Activated T-cell treated with anti-CD3 and anti-CD28 coated beads, Interleukin-2, amount 50 U/mL, for 4 hours (primary cell): Measurements from ENCODE around the gene BECN2. TPM values are rescaled to one million over a fixed set of nuclear protein-coding genes. Genes with fewer than 3 reads are reported as not detected.
"Not testable (repeated sequence)": the region's sequence is repeated elsewhere in the genome, so short reads cannot be mapped to it uniquely, and the experiment has no call there.

ENCODE experiments used
- ATAC-seq, 2 donors: fragments of 200-7000 bp; cut with Tn5 transposase; one replicate each; pipeline ENCODE4 v1.10.0; 2021
- DNase-seq: peaks from one replicate; pipeline ENCODE4 v3.0.0-alpha.2; 2020
- H3K27me3 Mint-ChIP-seq: one replicate; pipeline ENCODE4 v1.8.0; 2021; ENCODE audit warnings: low read depth, mixed read lengths
- H3K36me3 Mint-ChIP-seq: one replicate; pipeline ENCODE4 v1.8.0; 2022; ENCODE audit warnings: mixed read lengths; ENCODE audit not compliant: insufficient read depth
- H3K4me1 Mint-ChIP-seq: one replicate; pipeline ENCODE4 v1.8.0; 2021; ENCODE audit warnings: low read depth, mixed read lengths
- H3K4me3 Mint-ChIP-seq: one replicate; pipeline ENCODE4 v1.8.0; 2021; ENCODE audit warnings: mild to moderate bottlenecking, moderate library complexity, mixed read lengths
- H3K9me3 Mint-ChIP-seq: one replicate; pipeline ENCODE4 v1.8.0; 2021; ENCODE audit warnings: mixed read lengths
- total RNA-seq, 3 donors: library from RNA; stranded (reverse); gene quantifications; one replicate each; pipeline ENCODE4 v1.2.1, GENCODE V29; 2021

The BECN2 gene
- total RNA-seq, 3 donors from 2014 or later, result not detected

- H3K36me3 Mint-ChIP-seq, result no peaks in the 10 kb centered on the region
- H3K9me3 Mint-ChIP-seq, result no peaks in the 10 kb centered on the region
- H3K4me3 Mint-ChIP-seq, result no peak overlapping the region
- DNase-seq (no peak), ATAC-seq (no peak)
- H3K4me1 Mint-ChIP-seq, result no peaks in the 10 kb centered on the region
- H3K27me3 Mint-ChIP-seq, result no peaks in the 10 kb centered on the region
Measured at GRCh38 chr1:241950390-241950789, 7.2 kb upstream of the BECN2 start.

- H3K4me1 Mint-ChIP-seq, result no peaks in the 10 kb centered on the region
- H3K36me3 Mint-ChIP-seq, result no peaks in the 10 kb centered on the region
- ATAC-seq (no peak), DNase-seq (no peak)
- peaks cover 3% of the 10 kb centered on the region for H3K27me3 Mint-ChIP-seq
- no peak overlapping the region for H3K4me3 Mint-ChIP-seq
- H3K9me3 Mint-ChIP-seq, result no peaks in the 10 kb centered on the region
Measured at GRCh38 chr1:241962153-241962552, 4.6 kb downstream of the BECN2 start.

GRCh38 chr1:241963722-241964121, 6.2 kb downstream of the BECN2 start:
- H3K4me1 Mint-ChIP-seq, result no peaks in the 10 kb centered on the region
- H3K36me3 Mint-ChIP-seq, result no peaks in the 10 kb centered on the region
- ATAC-seq (no peak), DNase-seq (no peak)
- H3K27me3 Mint-ChIP-seq, result peaks cover 3% of the 10 kb centered on the region
- no peaks in the 10 kb centered on the region for H3K9me3 Mint-ChIP-seq
- H3K4me3 Mint-ChIP-seq, result no peak overlapping the region

- Mint-ChIP-seq H3K9me3 (no peaks in the 10 kb centered on the region), H3K36me3 (no peaks in the 10 kb centered on the region), H3K27me3 (peaks cover 3% of the 10 kb centered on the region), H3K4me1 (no peaks in the 10 kb centered on the region), H3K4me3 (no peak overlapping the region)
- no peak for ATAC-seq
- DNase-seq, result no peak
Measured at GRCh38 chr1:241964550-241965282, 7.1 kb downstream of the BECN2 start.

GRCh38 chr1:241968611-241969010, 11.0 kb downstream of the BECN2 start:
- H3K36me3 Mint-ChIP-seq, result no peaks in the 10 kb centered on the region
- H3K4me1 Mint-ChIP-seq, result no peaks in the 10 kb centered on the region
- no peak overlapping the region for H3K4me3 Mint-ChIP-seq
- no peaks in the 10 kb centered on the region for H3K9me3 Mint-ChIP-seq
- DNase-seq (no peak), ATAC-seq (no peak)
- peaks cover 3% of the 10 kb centered on the region for H3K27me3 Mint-ChIP-seq

- Mint-ChIP-seq H3K4me1 (no peaks in the 10 kb centered on the region), H3K9me3 (no peaks in the 10 kb centered on the region), H3K36me3 (no peaks in the 10 kb centered on the region), H3K4me3 (no peak overlapping the region), H3K27me3 (no peaks in the 10 kb centered on the region)
- DNase-seq (no peak), ATAC-seq (no peak)
Measured at GRCh38 chr1:241972703-241973369, 15.3 kb downstream of the BECN2 start.

GRCh38 chr1:241976229-241976628, 18.7 kb downstream of the BECN2 start:
- Mint-ChIP-seq H3K36me3 (no peaks in the 10 kb centered on the region), H3K9me3 (no peaks in the 10 kb centered on the region), H3K4me3 (no peak overlapping the region), H3K4me1 (no peaks in the 10 kb centered on the region), H3K27me3 (no peaks in the 10 kb centered on the region)
- ATAC-seq, result no peak
- no peak for DNase-seq

- Mint-ChIP-seq H3K4me3 (no peak overlapping the region), H3K27me3 (no peaks in the 10 kb centered on the region), H3K36me3 (no peaks in the 10 kb centered on the region), H3K9me3 (no peaks in the 10 kb centered on the region), H3K4me1 (no peaks in the 10 kb centered on the region)
- ATAC-seq, result no peak
- no peak for DNase-seq
Measured at GRCh38 chr1:241979071-241979470, 21.5 kb downstream of the BECN2 start.

GRCh38 chr1:241979926-241980325, 22.4 kb downstream of the BECN2 start:
- Mint-ChIP-seq H3K9me3 (no peaks in the 10 kb centered on the region), H3K27me3 (no peaks in the 10 kb centered on the region), H3K4me1 (no peaks in the 10 kb centered on the region), H3K36me3 (no peaks in the 10 kb centered on the region), H3K4me3 (no peak overlapping the region)
- DNase-seq, result no peak
- ATAC-seq, result no peak

- H3K4me1 Mint-ChIP-seq, result no peaks in the 10 kb centered on the region
- H3K9me3 Mint-ChIP-seq, result no peaks in the 10 kb centered on the region
- no peaks in the 10 kb centered on the region for H3K36me3 Mint-ChIP-seq
- no peak for DNase-seq
- no peak overlapping the region for H3K4me3 Mint-ChIP-seq
- no peak for ATAC-seq
- H3K27me3 Mint-ChIP-seq, result peaks cover 3% of the 10 kb centered on the region
Measured at GRCh38 chr1:241985787-241986186, 28.2 kb downstream of the BECN2 start.

- H3K9me3 Mint-ChIP-seq, H3K27me3 Mint-ChIP-seq, H3K4me3 Mint-ChIP-seq, DNase-seq, H3K36me3 Mint-ChIP-seq, ATAC-seq, H3K4me1 Mint-ChIP-seq: not testable (repeated sequence)
Measured at GRCh38 chr1:241988389-241988930, 30.9 kb downstream of the BECN2 start.

- H3K9me3 Mint-ChIP-seq, result no peaks in the 10 kb centered on the region
- ATAC-seq (no peak), DNase-seq (no peak)
- peaks cover 7% of the 10 kb centered on the region for H3K27me3 Mint-ChIP-seq
- H3K4me1 Mint-ChIP-seq, result no peaks in the 10 kb centered on the region
- H3K4me3 Mint-ChIP-seq, result no peak overlapping the region
- no peaks in the 10 kb centered on the region for H3K36me3 Mint-ChIP-seq
Measured at GRCh38 chr1:241990040-241990439, 32.5 kb downstream of the BECN2 start.

GRCh38 chr1:241992734-241993133, 35.2 kb downstream of the BECN2 start:
- Mint-ChIP-seq H3K9me3 (no peaks in the 10 kb centered on the region), H3K4me1 (no peaks in the 10 kb centered on the region), H3K36me3 (no peaks in the 10 kb centered on the region), H3K27me3 (peaks cover 7% of the 10 kb centered on the region), H3K4me3 (no peak overlapping the region)
- no peak for DNase-seq
- no peak for ATAC-seq

- H3K4me1 Mint-ChIP-seq, result peaks cover 3% of the 10 kb centered on the region
- no peaks in the 10 kb centered on the region for H3K36me3 Mint-ChIP-seq
- DNase-seq, result no peak
- no peak overlapping the region for H3K4me3 Mint-ChIP-seq
- H3K9me3 Mint-ChIP-seq, result no peaks in the 10 kb centered on the region
- no peak for ATAC-seq
- H3K27me3 Mint-ChIP-seq, result peaks cover 6% of the 10 kb centered on the region
Measured at GRCh38 chr1:241994171-241994570, 36.6 kb downstream of the BECN2 start.

GRCh38 chr1:241997401-241997998, 39.9 kb downstream of the BECN2 start:
- Mint-ChIP-seq H3K27me3 (peaks cover 8% of the 10 kb centered on the region), H3K9me3 (no peaks in the 10 kb centered on the region), H3K4me3 (no peak overlapping the region), H3K36me3 (no peaks in the 10 kb centered on the region), H3K4me1 (peaks cover 3% of the 10 kb centered on the region)
- ATAC-seq (no peak), DNase-seq (no peak)
